GM08714 (cell line): Measurements from ENCODE around the gene PIGB.
"Not testable (repeated sequence)": the region's sequence is repeated elsewhere in the genome, so short reads cannot be mapped to it uniquely, and the experiment has no call there.

ENCODE experiments used
- H3K4me3 ChIP-seq: fragments of 200-500 bp; sonication (Bioruptor generic); 2 replicates; pipeline ENCODE4 v1.5.1; 2014; ENCODE audit warnings: mild to moderate bottlenecking, low read length, inconsistent platforms
- ZNF274 ChIP-seq: IDR thresholded peaks from 2 replicates; pipeline ENCODE4 v1.6.1; 2012; ENCODE audit warnings: mild to moderate bottlenecking, low read depth, low read length

PIGB gene

GRCh38 chr15:55318588-55319494, at the start of gene PIGB, which contains the start of gene PIGBOS1:
Gene PIGB (plus strand): TSS chr15:55319222. CDS start chr15:55319251, 29 bp downstream.
Gene PIGBOS1 (minus strand): TSS chr15:55319123. CDS start chr15:55317792, 1,331 bp downstream.
- no peak for TF ChIP-seq ZNF274
- peak within 1 kb of the TSS; percentile 87 for H3K4me3 ChIP-seq

- no peak for TF ChIP-seq ZNF274
- no peak overlapping the region for H3K4me3 ChIP-seq
Observed at GRCh38 chr15:55270291-55270690, 48.7 kb upstream of the PIGB start.

GRCh38 chr15:55276324-55276723, 42.7 kb upstream of the PIGB start:
- no peak for TF ChIP-seq ZNF274
- peak overlapping the region; percentile 55; the same call in 1 of the 2 replicates for H3K4me3 ChIP-seq

- peak overlapping the region; percentile 13; the same call in 1 of the 2 replicates for H3K4me3 ChIP-seq
- no peak for TF ChIP-seq ZNF274
Observed at GRCh38 chr15:55277116-55277564, 41.9 kb upstream of the PIGB start.

GRCh38 chr15:55277715-55278114, 41.3 kb upstream of the PIGB start:
- peak overlapping the region; percentile 13; the same call in 1 of the 2 replicates for H3K4me3 ChIP-seq
- no peak for TF ChIP-seq ZNF274

GRCh38 chr15:55279100-55279745, 39.8 kb upstream of the PIGB start:
- H3K4me3 ChIP-seq: peak overlapping the region; percentile 32; the same call in 1 of the 2 replicates
- no peak for TF ChIP-seq ZNF274

- H3K4me3 ChIP-seq: peak overlapping the region; percentile 13; the same call in 1 of the 2 replicates
- no peak for TF ChIP-seq ZNF274
Observed at GRCh38 chr15:55279746-55280351, 39.2 kb upstream of the PIGB start.

GRCh38 chr15:55280589-55280988, 38.4 kb upstream of the PIGB start:
- not testable (repeated sequence) for H3K4me3 ChIP-seq

GRCh38 chr15:55281517-55282228, 37.3 kb upstream of the PIGB start:
- no peak overlapping the region for H3K4me3 ChIP-seq
- TF ChIP-seq ZNF274: no peak

- TF ChIP-seq ZNF274: no peak
- H3K4me3 ChIP-seq: no peak overlapping the region
Observed at GRCh38 chr15:55282284-55282833, 36.7 kb upstream of the PIGB start.

GRCh38 chr15:55283379-55284147, 35.5 kb upstream of the PIGB start:
- no peak overlapping the region for H3K4me3 ChIP-seq
- no peak for TF ChIP-seq ZNF274

GRCh38 chr15:55284426-55284825, 34.6 kb upstream of the PIGB start:
- no peak for TF ChIP-seq ZNF274
- no peak overlapping the region for H3K4me3 ChIP-seq

- not testable (repeated sequence) for H3K4me3 ChIP-seq
Observed at GRCh38 chr15:55286442-55287189, 32.4 kb upstream of the PIGB start.
